WTC11 (cell line): Measurements from ENCODE around the gene POLE4. TPM values are rescaled to one million over a fixed set of nuclear protein-coding genes. Genes with fewer than 3 reads are reported as not detected.

Experiments used
- ATAC-seq: fragments of 200-7000 bp; cut with Tn5 transposase; 2 replicates; pipeline ENCODE4 v1.10.0; 2021; ENCODE audit warnings: mild to moderate bottlenecking, moderate library complexity
- CTCF ChIA-PET: fragments of 300-600 bp; sonication (Branson Sonifier 250); formaldehyde crosslinking; loops from one replicate; lab custom pipeline; 2021; ENCODE audit warnings: antibody characterized with exemption; lab: Charles Lee
- POLR2A ChIA-PET: fragments of 350-600 bp; sonication (Branson Sonifier 250); formaldehyde crosslinking; loops from one replicate; lab custom pipeline; 2021; ENCODE audit warnings: antibody characterized with exemption; lab: Charles Lee
- DNase-seq: peaks from one replicate; pipeline ENCODE4 v3.0.0; 2021; ENCODE audit warnings: low spot score
- H3K27ac Mint-ChIP-seq: 2 replicates; pipeline ENCODE4 v1.8.0; 2021; ENCODE audit warnings: mixed read lengths
- H3K27me3 Mint-ChIP-seq: 2 replicates; pipeline ENCODE4 v1.8.0; 2021; ENCODE audit warnings: low read depth, mild to moderate bottlenecking, moderate library complexity, mixed read lengths
- H3K36me3 Mint-ChIP-seq: 2 replicates; pipeline ENCODE4 v1.8.0; 2021; ENCODE audit warnings: mixed read lengths
- H3K4me1 Mint-ChIP-seq: 2 replicates; pipeline ENCODE4 v1.8.0; 2022; ENCODE audit warnings: mixed read lengths
- H3K4me3 Mint-ChIP-seq: 2 replicates; pipeline ENCODE4 v1.8.0; 2021; ENCODE audit warnings: mild to moderate bottlenecking, moderate library complexity, mixed read lengths
- H3K9me3 Mint-ChIP-seq: 2 replicates; pipeline ENCODE4 v1.8.0; 2021; ENCODE audit warnings: mixed read lengths
- CTCF ChIP-seq: fragments of 200-600 bp; IDR thresholded peaks from 2 replicates; pipeline ENCODE4 v1.8.0; 2022; ENCODE audit warnings: antibody characterized with exemption
- ERG ChIP-seq: fragments of 250-450 bp; sonication (Bioruptor Pico); IDR thresholded peaks from 2 replicates; pipeline ENCODE4 v1.8.0; 2021; ENCODE audit warnings: mild to moderate bottlenecking
- ETV6 ChIP-seq: sonication (generic); formaldehyde crosslinking; IDR thresholded peaks from 2 replicates; pipeline ENCODE4 v1.8.1; 2022; ENCODE audit warnings: mild to moderate bottlenecking, missing genetic modification reagents
- FOXJ3 ChIP-seq: sonication (generic); formaldehyde crosslinking; IDR thresholded peaks from 2 replicates; pipeline ENCODE4 v1.9.0; 2021; ENCODE audit warnings: missing genetic modification reagents, mild to moderate bottlenecking, borderline replicate concordance
- HMGA2 ChIP-seq: fragments of 250-450 bp; sonication (Bioruptor Pico); IDR thresholded peaks from 2 replicates; pipeline ENCODE4 v1.4.0; 2021; ENCODE audit warnings: mild to moderate bottlenecking, moderate library complexity
- JAZF1 ChIP-seq: fragments of 250-450 bp; sonication (Bioruptor Pico); IDR thresholded peaks from 2 replicates; pipeline ENCODE4 v1.9.0; 2021; ENCODE audit warnings: moderate library complexity, mild to moderate bottlenecking, inconsistent platforms
- KAT7 ChIP-seq: sonication (generic); formaldehyde crosslinking; IDR thresholded peaks from 2 replicates; pipeline ENCODE4 v1.8.1; 2023; ENCODE audit warnings: missing genetic modification reagents, mild to moderate bottlenecking, borderline replicate concordance
- NFATC4 ChIP-seq: fragments of 250-450 bp; sonication (Bioruptor Pico); IDR thresholded peaks from 2 replicates; pipeline ENCODE4 v1.9.0; 2021; ENCODE audit warnings: mild to moderate bottlenecking
- PREB ChIP-seq: sonication (generic); formaldehyde crosslinking; IDR thresholded peaks from 2 replicates; pipeline ENCODE4 v1.8.1; 2022; ENCODE audit warnings: mild to moderate bottlenecking, missing genetic modification reagents, moderate library complexity, borderline replicate concordance
- RELA ChIP-seq: sonication (generic); formaldehyde crosslinking; IDR thresholded peaks from 2 replicates; pipeline ENCODE4 v1.8.1; 2022; ENCODE audit warnings: missing genetic modification reagents, mild to moderate bottlenecking, borderline replicate concordance
- RORB ChIP-seq: fragments of 250-450 bp; sonication (Bioruptor Pico); IDR thresholded peaks from 2 replicates; pipeline ENCODE4 v1.9.0; 2021; ENCODE audit warnings: mild to moderate bottlenecking
- STAT6 ChIP-seq: sonication (generic); formaldehyde crosslinking; conservative IDR thresholded peaks from 2 replicates; pipeline ENCODE4 v1.8.1; 2023; ENCODE audit warnings: mild to moderate bottlenecking, low read depth, missing genetic modification reagents, moderate library complexity
- TP53 ChIP-seq: sonication (generic); formaldehyde crosslinking; IDR thresholded peaks from 2 replicates; pipeline ENCODE4 v1.8.1; 2023; ENCODE audit warnings: mild to moderate bottlenecking, missing genetic modification reagents
- ZBTB43 ChIP-seq: sonication (generic); formaldehyde crosslinking; IDR thresholded peaks from 2 replicates; pipeline ENCODE4 v1.8.1; 2023; ENCODE audit warnings: mild to moderate bottlenecking, missing genetic modification reagents
- ZMAT4 ChIP-seq: fragments of 250-450 bp; sonication (Bioruptor Pico); IDR thresholded peaks from 2 replicates; pipeline ENCODE4 v1.9.0; 2021; ENCODE audit warnings: mild to moderate bottlenecking
- ZNF138 ChIP-seq: sonication (generic); formaldehyde crosslinking; conservative IDR thresholded peaks from 2 replicates; pipeline ENCODE4 v1.8.1; 2022; ENCODE audit warnings: mild to moderate bottlenecking, moderate library complexity, missing genetic modification reagents
- ZNF281 ChIP-seq: sonication (generic); formaldehyde crosslinking; IDR thresholded peaks from 2 replicates; pipeline ENCODE4 v1.8.0; 2023; ENCODE audit warnings: mild to moderate bottlenecking, missing genetic modification reagents
- ZNF317 ChIP-seq: sonication (generic); formaldehyde crosslinking; IDR thresholded peaks from 2 replicates; pipeline ENCODE4 v1.8.1; 2023; ENCODE audit warnings: low read depth, mild to moderate bottlenecking, moderate library complexity, missing genetic modification reagents, borderline replicate concordance
- ZNF416 ChIP-seq: fragments of 250-450 bp; sonication (Bioruptor Pico); IDR thresholded peaks from 2 replicates; pipeline ENCODE4 v1.9.0; 2021; ENCODE audit warnings: mild to moderate bottlenecking, inconsistent platforms
- ZNF425 ChIP-seq: fragments of 250-450 bp; sonication (Bioruptor Pico); conservative IDR thresholded peaks from 2 replicates; pipeline ENCODE4 v1.9.0; 2021; ENCODE audit warnings: mild to moderate bottlenecking
- total RNA-seq: library from RNA; stranded (reverse); gene quantifications from 3 replicates; pipeline ENCODE4 v1.2.3, GENCODE V29; 2021

POLE4 gene
- total RNA-seq, 1 experiment from 2014 or later: 31.5 TPM

GRCh38 chr2:75006041-75006440 is 47.6 kb downstream of the POLE4 start:
- H3K36me3 Mint-ChIP-seq: no peaks in the 10 kb centered on the region
- ChIA-PET POLR2A (no interaction called here), CTCF (no interaction called here)
- no peak overlapping the region for H3K27ac Mint-ChIP-seq
- no peak overlapping the region for H3K4me3 Mint-ChIP-seq
- no peaks in the 10 kb centered on the region for H3K27me3 Mint-ChIP-seq
- DNase-seq (no peak), ATAC-seq (no peak)
- peaks cover 6% of the 10 kb centered on the region for H3K9me3 Mint-ChIP-seq
- TF ChIP-seq ETV6 (CRISPR knock-in tag): no peak
- TF ChIP-seq PREB (CRISPR knock-in tag): no peak
- no peak for TF ChIP-seq CTCF
- TF ChIP-seq RELA (CRISPR knock-in tag): no peak
- no peak for TF ChIP-seq ZBTB43 (CRISPR knock-in tag)
- TF ChIP-seq NFATC4 (CRISPR knock-in tag): no peak
- TF ChIP-seq ZNF416 (CRISPR knock-in tag): no peak
- TF ChIP-seq ZNF317: no peak
- no peak for TF ChIP-seq JAZF1 (CRISPR knock-in tag)
- no peak for TF ChIP-seq ZMAT4 (CRISPR knock-in tag)
- no peak for TF ChIP-seq RORB (CRISPR knock-in tag)
- no peak for TF ChIP-seq STAT6 (CRISPR knock-in tag)
- TF ChIP-seq ZNF425 (CRISPR knock-in tag): no peak
- TF ChIP-seq ERG (CRISPR knock-in tag): no peak
- TF ChIP-seq, all 79 proteins: peak for 0
- H3K4me1 Mint-ChIP-seq: no peaks in the 10 kb centered on the region

- ChIA-PET CTCF (no interaction called here), POLR2A (no interaction called here)
- no peaks in the 10 kb centered on the region for H3K36me3 Mint-ChIP-seq
- no peak for DNase-seq
- H3K27ac Mint-ChIP-seq: no peak overlapping the region
- H3K4me3 Mint-ChIP-seq: no peak overlapping the region
- no peak for ATAC-seq
- H3K4me1 Mint-ChIP-seq: no peaks in the 10 kb centered on the region
- H3K27me3 Mint-ChIP-seq: no peaks in the 10 kb centered on the region
- H3K9me3 Mint-ChIP-seq: peaks cover 6% of the 10 kb centered on the region
- TF ChIP-seq KAT7 (CRISPR knock-in tag) (no peak), FOXJ3 (no peak), TP53 (CRISPR knock-in tag) (no peak), ZNF138 (CRISPR knock-in tag) (no peak), HMGA2 (no peak), ZNF281 (CRISPR knock-in tag) (no peak), ERG (CRISPR knock-in tag) (no peak)
These were observed 48.6 kb downstream of the POLE4 start for GRCh38 chr2:75007061-75007460.
